Measurements from ENCODE around the gene ANKRD50.
A peak's percentile ranks its signal among the peaks of the same experiment; 100 is the strongest.

ANKRD50 gene, protein sequence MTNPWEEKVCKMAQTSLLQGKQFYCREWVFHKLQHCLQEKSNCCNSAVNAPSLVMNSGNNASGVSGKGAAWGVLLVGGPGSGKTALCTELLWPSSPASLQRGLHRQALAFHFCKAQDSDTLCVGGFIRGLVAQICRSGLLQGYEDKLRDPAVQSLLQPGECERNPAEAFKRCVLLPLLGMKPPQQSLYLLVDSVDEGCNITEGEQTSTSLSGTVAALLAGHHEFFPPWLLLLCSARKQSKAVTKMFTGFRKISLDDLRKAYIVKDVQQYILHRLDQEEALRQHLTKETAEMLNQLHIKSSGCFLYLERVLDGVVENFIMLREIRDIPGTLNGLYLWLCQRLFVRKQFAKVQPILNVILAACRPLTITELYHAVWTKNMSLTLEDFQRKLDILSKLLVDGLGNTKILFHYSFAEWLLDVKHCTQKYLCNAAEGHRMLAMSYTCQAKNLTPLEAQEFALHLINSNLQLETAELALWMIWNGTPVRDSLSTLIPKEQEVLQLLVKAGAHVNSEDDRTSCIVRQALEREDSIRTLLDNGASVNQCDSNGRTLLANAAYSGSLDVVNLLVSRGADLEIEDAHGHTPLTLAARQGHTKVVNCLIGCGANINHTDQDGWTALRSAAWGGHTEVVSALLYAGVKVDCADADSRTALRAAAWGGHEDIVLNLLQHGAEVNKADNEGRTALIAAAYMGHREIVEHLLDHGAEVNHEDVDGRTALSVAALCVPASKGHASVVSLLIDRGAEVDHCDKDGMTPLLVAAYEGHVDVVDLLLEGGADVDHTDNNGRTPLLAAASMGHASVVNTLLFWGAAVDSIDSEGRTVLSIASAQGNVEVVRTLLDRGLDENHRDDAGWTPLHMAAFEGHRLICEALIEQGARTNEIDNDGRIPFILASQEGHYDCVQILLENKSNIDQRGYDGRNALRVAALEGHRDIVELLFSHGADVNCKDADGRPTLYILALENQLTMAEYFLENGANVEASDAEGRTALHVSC (N-terminal part only)
- total RNA-seq = 0 to 1.5 reads per million in 2 donors

- DNase-seq = peak in 4 of 5 experiments; percentile 12 to 77 (median 40)
Observed at GRCh38 chr4:124712372-124713184, at the start of gene ANKRD50. TSS of gene ANKRD50 (minus strand) at chr4:124712732. CDS start at chr4:124710511, 2,221 bp downstream.

DNA sequence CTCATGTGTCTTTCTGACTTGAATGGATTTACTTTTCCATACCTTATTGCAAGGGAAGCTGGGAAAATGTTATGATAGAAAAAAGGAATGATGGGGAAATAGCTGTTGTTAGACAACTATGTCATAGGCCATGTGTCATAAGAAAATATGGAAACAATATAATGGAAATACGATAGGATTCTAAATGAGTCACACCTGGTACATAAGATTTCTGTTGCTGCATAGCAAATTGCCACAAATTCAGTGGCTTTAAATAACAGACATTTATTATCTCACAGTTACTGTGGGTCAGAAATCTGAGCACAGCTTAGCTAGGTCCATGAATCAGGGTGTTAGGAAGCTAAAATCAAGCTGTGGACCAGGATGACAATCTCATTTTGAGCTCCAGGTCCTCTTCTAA, 44.6 kb upstream of the ANKRD50 start:
- no peak for DNase-seq

DNA sequence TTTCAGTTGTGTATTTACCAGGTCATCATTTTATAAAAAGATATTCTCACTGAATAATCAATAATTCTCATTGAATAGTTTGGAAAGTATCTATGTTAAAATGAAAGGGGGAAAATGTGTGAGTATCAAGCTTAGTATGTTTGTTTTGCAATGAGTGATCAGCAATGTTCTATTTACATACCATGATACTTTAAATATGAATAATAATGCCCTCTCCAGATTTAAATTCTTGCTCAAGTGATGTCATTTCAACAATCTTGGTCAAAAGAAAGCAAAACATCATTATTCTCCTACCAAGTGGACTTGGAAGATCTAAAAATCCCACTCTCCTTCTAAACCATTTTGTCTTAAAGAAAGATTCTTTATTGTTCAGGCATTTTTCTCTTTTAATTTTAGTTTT, 42.1 kb upstream of the ANKRD50 start:
- no peak for DNase-seq

- DNase-seq = no peak
Observed at GRCh38 chr4:124753941-124754581, 41.5 kb upstream of the ANKRD50 start.

DNA sequence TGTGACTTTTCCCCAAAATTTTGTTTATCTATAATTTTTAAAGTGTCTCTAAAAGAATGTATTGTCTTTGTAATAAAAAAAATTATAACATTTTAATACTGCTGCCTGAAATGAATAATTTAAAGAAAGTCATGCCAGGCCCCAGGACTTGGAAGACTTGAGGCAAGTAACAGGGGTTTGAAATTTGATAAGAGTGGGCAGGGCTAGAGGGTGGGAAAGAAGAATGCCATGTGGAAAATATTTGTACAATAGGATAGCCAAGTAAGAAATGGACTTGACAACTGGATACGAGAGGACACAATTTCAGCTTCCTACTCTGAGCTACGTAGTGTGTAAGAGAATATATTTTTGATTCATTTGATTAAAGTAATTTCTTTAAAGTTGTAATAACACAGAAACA, 36.9 kb upstream of the ANKRD50 start:
- no peak for DNase-seq

GRCh38 chr4:124748965-124749364, 36.4 kb upstream of the ANKRD50 start:
- DNase-seq = no peak

DNA sequence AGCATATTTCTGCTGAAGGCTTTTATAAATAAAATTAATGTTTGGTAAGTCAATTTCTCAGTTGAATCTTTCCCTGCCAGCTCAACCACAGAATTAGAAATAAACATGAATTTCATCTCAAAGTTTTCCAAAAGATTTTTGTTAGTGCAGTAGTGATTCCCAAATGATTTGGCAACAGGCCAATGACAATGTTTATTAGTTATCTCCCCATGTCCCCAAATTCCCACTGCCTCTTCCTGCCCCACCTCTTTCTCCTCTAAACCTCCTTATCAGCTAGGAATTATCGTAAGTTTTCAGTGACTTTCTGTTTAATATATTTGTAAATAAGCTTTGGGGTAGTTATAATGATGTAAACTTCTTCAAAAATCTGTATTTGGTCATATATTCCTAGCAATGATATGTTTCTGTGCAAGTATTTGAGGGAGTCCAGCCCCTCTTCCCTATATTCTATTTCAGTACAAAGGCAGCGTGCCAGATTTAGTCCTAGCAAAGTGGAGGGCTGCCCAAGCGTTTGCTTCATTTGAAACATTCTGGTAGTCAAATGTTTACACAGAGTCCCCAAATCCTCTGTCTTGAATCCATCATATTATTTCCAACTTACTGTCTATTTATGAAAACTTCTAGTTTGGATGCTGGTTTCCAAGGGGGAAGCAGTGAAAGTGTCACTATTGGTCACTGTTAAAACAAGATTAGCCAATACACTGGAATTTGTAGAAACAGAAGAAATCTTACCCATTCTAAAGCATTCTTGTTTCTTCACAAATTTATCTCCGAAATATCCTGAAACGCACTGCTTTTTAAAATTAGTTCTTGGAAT, 33.7 kb upstream of the ANKRD50 start:
- no peak for DNase-seq

- no peak for DNase-seq
Observed at GRCh38 chr4:124743711-124744110, 31.2 kb upstream of the ANKRD50 start.

GRCh38 chr4:124740501-124740900, 28.0 kb upstream of the ANKRD50 start:
- DNase-seq = no peak

DNA sequence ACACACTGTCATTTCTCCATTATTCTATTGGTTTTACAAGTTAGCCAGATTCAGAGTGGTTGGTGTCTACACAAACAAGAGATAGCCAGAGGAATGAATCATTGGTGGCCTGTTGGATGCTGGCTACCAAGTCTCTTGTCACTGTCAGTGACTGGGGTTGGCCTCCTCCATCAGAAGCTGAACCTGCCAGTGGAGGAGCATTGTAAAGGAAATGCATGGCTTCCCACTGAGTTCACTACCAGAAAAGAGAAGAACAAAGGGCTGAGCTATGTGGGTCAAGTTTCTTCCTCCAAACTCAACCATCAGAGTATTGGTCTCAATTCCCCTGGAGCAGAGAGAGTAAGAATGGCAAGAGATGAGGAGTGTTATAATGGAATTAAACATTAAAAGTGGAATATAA, 26.5 kb upstream of the ANKRD50 start:
- DNase-seq = no peak

DNA sequence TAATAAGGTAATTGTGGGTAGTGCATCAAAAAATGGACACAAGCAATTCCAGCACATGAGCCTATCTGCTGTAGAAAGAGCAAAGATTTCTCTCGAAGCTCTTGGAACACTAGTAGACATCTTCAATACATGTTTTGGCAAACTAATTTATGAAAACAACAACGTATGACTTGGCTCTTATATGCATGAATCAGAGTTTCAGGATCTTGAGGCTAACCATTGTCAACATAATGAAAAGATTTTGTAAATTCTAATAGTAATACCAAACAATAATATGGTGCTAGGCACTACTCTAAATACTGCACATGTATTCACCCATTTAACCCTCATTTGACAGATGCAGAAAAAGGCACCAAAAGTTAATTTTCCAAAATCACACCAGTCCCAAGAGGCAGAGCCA, 25.1 kb upstream of the ANKRD50 start:
- DNase-seq = no peak

GRCh38 chr4:124736526-124736925, 24.0 kb upstream of the ANKRD50 start:
- DNase-seq = no peak

DNA sequence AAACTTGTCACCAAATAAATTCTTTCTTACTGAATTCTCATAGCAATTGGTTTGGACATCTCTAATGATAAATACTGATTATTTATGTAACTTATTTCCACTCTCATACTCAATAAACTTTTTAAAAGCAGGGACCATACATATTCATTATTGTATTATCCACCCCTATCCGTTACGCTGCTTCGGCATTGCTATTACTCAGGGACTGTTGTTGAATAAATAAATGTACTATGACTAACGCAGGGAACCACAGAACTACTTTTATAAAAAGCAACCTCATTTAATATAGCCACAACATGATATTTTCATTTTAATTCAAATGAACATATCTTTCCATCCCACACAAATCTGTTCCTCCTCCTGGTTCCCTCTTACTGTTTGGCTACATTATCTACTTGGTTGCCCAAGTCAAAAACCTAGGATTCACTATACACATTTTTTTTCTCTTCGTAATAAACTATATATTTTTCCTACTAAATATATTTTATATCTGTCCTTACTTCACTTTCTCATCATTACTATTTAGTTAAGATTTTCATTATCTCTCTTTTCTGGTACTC, 14.9 kb upstream of the ANKRD50 start:
- DNase-seq = no peak

- no peak for DNase-seq
Observed at GRCh38 chr4:124726269-124726668, 13.7 kb upstream of the ANKRD50 start.

DNA sequence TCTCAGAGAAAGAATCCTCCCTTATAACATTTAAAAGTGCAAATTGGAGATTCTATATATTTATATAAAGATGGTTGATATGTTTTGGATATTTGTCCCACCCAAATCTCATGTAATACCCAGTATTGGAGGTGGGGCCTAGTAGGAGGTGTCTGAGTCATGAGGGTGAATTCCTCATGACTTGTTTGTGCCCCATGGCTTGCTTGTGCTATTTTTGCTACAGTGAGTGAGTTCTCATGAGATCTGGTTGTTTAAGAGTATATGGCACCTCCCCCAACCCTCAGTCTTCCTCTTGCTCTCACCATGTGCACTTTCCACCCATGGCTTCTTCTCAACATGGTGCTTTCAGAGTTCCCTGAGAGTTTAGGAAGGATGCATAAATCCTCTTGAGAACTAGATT, 9.5 kb upstream of the ANKRD50 start:
- no peak for DNase-seq

GRCh38 chr4:124717101-124717500, 4.6 kb upstream of the ANKRD50 start:
- DNase-seq = no peak

DNA sequence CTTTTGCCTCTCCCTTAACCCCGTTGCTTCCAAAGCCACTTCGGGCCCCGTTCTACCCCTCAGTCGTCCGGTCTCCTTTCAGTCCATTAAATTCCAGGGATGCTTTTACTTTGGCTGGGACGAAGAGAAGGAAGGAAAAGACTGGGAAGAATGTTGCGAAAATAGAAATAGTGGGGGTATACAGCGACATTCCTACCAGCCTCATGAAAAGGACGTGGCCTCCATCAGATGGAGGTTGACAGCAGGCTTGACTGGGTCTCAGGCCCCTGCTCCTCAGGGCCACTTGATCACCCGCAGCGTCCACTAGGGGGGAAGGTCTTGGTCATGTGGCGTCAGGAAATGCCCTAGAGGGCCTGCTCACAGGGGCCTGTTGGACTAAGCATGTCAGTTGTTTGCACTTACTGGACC, 657 bp upstream of the ANKRD50 start:
- DNase-seq = peak in 1 of 5 experiments; percentile 6

DNA sequence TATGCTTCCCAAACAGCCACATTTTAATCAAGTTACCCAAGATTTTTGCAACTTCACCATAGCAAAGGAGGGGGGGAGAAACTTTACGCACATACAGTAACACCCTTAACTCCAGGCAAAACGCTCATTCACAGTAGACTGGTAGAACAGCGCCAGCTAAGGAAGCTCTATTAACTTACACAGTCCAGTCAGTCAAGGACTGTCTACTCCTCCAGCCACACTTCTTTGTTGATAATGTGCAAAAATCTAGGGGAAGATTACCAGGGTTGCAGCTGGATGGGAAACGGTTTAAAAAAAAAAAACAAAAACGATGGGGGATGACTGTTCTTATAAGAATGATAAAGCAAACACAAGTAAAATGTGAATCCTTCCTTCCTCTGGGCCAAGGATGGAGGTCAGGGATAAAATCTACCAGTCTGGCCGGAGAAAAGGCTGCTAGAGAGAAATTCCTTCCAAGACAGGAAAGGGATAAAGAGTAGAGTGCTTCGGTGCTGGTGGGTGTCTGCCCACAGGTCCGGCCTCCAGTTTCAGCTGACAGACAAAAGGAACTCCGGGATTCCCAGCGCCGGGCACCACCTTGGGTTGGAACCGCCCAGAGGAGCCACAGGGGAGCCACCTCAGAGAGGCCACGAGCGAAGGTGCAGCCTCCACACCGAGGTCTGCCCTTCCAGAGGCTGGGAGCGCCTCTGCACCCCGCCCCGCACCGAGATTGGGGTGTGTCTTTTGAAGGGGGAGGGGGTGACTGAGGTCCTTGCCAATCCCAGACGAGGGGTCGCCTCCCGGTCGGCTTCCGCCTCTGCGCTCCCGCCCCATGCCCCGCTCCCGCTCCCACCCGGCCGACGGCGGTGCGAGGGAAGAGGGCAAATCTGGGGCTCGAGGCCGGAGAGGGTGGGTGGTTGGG, 811 bp downstream of the ANKRD50 start:
- peak in 3 of 5 experiments; percentile 4 to 9 (median 6) for DNase-seq

DNA sequence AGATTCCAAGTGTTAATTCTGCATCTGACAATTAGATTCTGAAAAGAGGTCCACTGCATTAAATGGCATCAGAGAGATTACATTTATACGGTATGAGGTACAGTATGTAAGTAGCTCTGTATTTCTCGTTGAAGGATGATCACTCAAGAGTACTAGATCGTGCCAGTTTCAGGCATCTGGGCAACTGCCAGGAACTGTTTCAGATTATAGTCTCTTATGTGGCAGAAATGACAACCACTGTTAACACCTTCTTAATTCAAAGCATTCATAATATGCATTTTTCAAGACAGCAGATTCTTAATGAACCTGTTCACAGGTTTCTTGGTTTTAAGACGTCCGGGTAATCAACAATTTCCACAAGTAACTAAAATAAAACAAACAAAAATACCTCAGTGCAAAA, 1.6 kb downstream of the ANKRD50 start:
- DNase-seq = no peak

All from T-helper 2 cell (primary cell).